GM19193 (cell line): ENCODE data around the gene BAIAP2L2.

ENCODE experiments used
- POLR2A ChIP-seq: IDR thresholded peaks from 4 replicates; pipeline ENCODE4 v1.6.1; 2011; ENCODE audit not compliant: insufficient read depth, insufficient read length; ENCODE audit errors: extremely low read depth

The BAIAP2L2 gene

DNA sequence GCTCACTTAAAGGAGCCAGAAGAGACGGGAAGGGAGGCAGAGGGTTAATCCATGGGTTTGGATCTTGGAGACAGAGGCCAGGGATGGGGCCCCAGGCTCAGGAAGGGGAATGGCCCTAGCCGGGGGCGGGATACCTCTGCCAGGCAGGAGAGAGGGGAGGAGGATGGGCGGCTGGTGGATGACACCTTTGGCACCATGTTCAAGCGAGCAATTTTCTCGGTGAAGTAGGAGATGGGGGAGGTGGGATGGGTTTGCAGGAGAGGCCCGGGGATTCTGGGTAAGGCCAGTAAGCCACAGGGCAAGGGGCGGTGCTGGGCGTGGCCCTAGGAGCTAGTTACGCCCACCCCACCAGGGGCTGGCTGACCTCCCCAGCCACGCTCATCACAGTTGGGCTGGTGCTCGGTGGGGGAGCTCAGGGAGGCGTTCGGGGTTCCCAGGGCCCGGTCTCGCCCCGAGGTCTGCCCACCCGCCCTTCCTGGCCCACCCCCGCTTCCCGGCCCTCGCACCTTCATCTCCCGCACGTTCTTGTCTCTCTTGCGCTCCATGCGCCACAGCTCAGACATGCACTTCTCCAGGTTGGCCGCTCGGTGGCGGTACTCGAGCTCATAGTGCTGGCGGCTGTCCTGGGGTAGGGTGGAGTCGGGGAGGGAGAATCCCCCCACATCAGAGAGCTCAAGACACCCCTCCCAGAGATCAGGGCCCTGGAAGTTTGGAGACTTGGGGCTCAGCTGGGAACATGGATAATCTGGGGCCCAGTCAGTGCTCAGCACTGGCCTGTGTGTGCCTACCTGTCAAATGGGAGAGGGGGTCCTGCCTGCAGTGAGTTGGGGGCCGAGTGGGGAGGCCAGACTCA is 12.7 kb downstream of the BAIAP2L2 start:
- no peak for TF ChIP-seq POLR2A

DNA sequence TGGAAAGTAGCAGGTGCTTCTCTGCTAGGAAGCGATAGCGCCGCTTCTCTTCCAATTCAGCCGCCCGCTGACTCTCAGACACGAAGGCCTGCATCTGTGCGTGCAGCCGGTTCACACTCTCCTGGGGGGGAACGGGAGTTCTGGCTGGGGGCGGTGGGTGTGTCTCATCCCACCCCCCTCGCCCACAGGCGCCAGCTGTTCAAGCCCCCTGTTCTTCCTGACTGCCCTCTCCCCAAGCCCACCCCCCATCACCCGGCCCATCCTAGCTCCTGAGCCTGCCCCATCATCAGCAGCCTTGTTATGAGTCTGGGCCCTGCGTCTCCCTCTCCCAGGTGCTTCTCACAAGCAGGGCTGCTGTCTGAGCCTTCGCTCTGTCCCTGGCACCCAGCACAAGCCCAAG is 13.4 kb downstream of the BAIAP2L2 start:
- TF ChIP-seq POLR2A, result no peak

DNA sequence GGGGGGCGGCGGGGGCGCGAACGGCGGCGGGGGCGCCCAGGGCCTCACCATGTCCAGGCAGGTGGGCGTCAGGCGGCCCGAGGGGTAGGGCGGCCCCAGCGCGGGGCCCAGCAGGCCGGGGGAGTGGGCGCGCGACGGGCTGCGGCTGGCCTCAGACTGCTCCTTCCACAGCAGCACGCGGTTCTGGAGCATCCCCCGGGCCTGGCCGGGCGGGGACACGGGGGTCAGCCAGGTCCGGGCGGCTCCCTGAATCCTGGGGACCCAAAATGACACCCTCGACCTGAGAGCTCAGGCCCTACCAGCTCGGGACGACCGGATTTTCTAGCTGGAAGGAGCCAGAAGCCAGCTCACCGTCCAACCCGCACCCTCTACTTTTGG is 21.0 kb downstream of the BAIAP2L2 start:
- TF ChIP-seq POLR2A, result no peak

DNA sequence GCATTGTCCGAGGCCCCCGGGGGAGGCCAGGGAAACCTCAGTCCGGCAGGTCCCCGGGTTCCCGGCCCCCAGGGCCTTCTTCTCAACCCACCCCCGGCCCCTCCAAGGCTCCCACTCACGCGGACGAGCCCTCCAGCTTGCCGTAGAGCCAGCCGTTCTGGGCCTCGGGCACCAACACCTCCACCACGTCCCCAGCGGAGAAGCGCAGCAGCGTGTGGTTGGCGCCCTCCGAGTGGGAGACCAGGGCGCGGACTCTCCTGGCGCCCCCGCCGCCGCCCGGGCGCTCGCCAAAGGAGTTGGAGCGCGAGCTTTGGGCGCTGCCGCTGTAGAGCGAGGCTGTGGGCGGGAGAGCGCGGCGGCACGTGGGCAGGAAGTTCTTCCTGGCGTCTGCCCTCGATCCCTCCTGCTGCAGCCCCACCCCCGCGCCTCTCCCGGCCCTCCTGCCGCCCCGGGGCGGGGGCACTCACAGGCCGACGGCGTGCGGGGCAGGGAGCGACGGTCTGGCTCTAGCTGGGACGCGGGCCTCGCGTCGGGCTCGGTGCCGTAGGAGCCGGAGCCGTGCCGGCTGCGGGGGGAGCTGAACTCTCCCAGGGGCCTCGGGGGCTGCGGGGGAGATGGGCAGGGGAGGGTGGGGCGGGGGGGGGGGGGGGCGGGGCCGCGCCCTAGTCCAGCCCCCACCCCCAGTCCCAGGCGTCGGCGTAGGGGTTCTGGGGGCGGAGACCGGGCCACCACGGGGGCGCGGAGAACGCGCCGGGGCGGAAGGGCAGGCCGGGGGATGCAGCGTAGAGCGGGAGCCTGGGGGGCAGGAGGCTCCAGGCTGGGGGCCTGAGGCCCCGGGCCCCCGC is 21.6 kb downstream of the BAIAP2L2 start:
- TF ChIP-seq POLR2A, result no peak

DNA sequence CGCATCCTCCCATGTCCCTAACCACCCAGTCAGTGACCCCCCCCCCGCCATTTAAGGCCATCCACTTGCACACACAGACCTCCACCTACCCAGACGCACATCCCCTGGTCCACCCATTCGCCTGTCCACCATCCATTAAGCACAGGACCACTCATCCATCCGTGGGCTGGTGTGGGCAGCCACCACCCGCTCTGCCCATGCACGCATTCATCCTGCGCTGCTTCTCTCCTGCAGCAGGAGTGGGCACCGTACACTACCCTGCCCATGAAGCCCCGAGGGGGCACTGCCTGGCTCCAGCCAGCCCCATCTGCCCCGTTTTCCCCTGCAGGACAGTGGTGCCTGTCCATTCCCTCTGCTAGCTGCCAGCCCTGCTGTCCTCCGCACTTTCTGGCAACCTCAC is 22.6 kb downstream of the BAIAP2L2 start:
- TF ChIP-seq POLR2A, result no peak

DNA sequence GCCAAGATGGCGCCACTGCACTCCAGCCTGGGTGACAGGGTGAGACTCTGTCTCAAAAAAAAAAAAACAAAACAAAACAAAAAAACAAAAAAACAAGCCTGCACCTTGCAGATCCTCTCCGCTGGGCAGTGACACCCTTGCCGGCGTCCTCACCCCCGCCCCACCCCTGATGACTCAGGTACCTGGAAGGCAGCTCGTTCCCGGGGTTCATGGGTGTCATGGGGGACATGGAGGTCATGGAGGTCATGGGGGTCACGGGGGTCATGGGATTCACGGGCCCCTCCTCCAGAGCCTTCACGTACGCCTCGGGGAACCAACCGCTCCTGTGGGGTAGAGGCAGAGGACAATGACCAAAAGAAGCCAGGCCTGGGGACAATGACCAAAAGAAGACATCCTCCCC is 23.5 kb downstream of the BAIAP2L2 start:
- TF ChIP-seq POLR2A, result no peak

DNA sequence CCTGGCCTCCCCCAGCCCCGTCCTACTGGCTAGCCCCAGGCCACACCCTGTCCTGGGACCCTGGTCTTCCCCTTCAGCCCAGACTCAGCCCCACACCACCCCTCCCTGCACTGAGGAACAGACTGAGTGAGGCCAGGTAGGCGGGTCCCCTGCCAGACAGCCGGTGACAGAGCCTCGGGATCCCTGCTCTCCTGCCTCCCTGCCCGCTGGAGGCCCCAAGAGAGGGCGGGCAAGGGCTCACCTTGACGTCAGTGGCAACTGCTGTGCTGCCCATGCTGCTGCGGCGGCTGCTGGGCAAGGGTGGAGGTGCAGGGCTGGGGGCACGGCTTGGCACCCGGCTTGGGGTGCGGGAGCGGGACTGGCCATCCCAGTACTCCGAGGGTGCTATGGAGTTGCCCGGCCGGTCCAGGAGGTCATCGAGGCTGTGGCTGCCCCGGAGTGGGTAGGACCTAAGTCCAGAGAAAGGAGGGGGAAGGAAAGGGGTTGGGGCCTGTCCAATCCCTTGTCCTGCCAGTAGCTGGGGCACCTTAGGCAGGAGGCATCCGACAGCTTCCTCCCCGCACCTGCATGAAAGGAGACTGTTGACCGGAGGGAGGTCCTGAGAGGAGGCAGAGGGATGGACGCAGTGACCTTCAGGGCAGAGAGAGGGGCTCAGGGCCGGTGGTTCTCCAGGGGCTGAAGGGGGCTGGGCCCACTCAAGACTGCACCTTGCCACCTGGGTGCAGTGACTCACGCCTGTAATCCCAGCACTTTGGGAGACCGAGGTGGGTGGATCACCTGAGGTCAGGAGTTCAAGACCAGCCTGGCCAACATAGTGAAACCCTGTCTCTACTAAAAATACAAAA is 24.3 kb downstream of the BAIAP2L2 start:
- TF ChIP-seq POLR2A, result no peak

DNA sequence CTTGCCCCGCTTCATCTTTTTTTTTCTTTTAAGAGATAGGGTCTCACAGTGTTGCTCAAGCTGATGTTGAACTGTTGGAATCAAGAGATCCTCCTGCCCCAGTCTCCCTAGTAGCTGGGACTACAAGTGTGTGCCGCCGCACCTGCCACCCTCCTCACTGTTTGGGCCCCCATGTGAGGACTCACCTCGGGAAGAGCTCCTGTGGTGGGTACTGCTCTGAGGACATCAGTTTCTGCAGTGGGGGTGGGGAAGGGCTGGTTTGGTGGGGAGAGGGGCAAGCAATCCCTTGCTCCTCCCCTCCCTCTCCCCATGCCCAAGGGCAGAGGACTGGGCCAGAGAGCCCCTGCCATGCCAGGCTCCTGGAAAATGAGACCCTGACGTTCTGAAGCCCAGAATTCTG is 25.0 kb downstream of the BAIAP2L2 start:
- TF ChIP-seq POLR2A, result no peak

DNA sequence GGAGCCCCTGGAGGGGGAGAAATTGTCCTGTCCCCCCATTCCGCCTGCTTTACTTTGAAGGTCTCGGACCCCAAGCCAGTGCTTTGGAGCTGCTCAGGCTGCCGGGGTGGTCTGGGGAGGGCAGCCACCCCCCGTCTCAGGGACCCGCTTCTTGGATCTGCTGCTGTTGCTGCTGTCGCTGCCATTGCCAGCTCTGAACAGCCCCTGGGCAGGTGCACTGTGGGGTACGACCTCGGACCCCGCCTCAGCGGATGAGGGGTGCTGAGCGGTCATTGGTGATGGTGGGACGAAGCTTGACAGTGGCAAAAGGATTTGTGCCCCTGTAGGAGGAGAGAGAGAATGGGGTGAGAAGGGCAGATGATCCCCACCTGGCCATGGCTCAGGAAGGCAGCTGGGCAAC is 25.4 kb downstream of the BAIAP2L2 start:
- no peak for TF ChIP-seq POLR2A

DNA sequence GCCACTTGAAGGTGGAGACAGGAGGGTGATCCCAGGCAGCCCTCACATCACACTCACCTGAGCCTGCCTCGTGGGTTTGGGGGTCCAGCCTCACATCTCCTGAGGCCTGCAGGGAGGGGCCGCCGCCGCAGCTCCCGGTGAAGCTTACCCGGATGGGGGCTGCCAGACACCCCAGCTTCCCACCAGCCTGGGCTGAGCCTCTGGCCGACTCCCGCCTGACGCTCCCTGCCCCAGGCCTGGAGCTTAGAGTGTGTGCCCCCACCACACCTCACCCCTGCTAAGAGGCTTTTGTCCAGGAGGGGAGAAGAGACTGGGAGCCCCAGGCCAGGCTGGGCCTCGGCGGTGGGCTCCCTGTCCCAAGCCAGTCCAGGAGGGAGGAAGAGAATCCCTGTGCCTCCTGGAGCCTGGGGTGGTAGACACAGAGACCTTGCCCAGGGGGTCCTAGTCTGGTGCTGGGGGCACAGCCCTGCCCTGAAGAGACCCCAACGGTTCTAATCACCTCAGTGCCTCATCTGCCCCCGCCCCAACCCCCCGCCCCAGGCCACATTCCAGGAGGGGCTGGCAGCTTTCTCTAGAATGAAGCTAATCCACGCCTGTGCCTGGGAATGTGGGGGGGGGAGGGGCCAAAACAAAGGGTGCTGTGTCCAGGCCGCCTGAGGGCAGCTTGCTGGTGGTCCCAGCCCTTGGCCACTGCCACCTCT is 26.4 kb downstream of the BAIAP2L2 start, which contains the start of gene SLC16A8:
TSS of gene SLC16A8 (minus strand) at position 254 of the 701 bp plus-strand sequence. CDS start 1,311 bp downstream, outside the sequence.
- no peak for TF ChIP-seq POLR2A

DNA sequence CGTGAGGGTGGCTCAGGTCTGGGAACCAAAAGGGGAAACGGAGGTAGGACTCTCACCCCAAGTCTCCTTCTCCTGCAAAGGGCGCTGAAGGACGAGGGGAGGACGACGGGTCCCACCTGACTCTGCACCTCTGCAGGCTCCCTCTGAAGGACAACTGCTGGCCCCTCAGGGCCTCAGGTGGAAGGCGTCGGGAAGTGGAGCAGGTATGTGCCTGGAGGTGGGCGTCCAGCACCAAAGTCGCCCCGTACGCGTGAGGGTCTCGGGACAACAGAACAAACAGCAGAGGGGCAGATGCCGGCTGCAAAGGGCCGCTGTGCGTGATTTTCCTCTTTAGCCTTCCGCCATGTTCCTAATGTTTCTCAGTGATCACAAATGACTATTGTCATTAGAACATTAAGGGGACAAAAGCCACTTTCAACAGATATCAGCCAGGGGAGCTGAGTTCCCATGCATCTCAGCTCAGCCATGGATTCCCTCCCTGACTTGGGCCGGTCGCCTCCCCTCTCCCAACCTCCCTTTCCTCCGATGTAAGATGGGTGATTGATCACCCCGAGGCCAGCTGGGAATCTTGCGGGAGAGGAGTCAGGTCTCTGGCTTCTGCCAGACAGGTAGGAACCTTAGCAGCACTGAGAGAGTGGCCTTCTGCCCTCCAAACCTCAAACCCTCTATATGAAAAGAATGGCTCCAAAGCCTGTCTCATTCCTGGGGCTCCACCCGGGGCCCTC is 27.3 kb downstream of the BAIAP2L2 start:
- no peak for TF ChIP-seq POLR2A

DNA sequence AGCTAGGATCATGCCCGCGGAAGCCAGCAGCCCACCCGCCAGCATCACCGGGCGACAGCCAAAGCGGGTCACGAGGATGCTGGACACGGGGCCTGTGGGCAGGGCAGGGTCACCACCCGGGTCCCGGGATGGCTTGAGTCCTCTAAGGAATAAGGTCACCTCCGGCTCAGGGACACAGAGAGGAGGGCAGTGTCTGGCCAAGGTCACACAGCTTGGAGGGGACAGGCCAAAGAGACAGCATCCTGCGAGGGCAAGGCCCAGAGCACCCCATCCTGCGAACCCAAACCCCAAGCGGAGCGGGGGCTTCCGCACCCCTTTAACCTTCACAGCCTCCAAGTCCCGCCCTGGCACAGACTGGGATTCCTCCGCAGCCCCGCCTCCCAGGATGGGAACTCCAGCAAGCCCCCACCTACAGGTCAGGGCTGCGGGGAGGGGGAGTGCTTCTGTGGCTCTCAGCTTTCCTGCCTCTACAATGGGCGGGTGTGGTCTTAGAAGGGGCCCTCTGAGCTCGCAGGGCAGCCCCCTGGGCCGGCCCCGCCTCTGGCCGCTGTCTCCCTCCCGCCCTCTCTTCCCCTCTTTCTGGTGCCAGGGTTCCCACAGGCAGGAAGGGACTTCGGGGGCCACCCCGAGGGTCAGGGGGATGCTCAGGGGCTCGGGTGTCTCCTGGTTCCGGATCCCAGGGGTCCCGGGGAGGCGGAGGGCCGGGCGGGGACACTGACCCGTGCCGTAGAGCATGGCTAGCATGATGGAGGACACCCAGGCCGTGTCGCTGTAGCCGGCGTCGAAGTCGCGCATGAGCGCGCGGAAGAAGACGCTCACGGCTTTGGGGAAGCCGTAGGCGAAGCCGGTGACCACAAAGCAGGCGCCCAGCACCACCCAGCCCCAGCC is 28.3 kb downstream of the BAIAP2L2 start:
- TF ChIP-seq POLR2A, result no peak

DNA sequence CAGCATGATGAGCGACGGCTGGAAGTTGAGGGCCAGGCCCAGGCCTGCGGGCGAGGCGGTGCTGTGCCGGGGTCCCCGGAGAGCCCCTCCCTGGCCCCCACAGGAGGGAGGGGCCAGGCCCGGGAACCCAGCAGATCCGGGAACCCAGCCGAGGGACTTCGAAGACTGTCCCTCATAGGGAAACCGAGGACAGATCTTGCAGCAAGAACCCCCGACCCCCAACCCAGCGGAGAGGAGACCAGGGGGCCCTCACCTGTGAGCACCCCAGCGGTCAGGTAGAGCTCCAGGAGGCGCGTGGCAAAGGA is 28.9 kb downstream of the BAIAP2L2 start:
- no peak for TF ChIP-seq POLR2A
